Measurements from ENCODE around the gene COL23A1.

COL23A1 gene

GRCh38 chr5:178359738-178360137 lies 230.5 kb downstream of the COL23A1 start:
- no peak for TF ChIP-seq CTCF (IDR thresholded peaks at IDR 0.05; ENCODE audit: low read length, missing control alignments)
- no peak for DNase-seq (ENCODE audit: low read depth)
- H3K4me3 ChIP-seq (replicated peaks; ENCODE audit: low read depth, low read length): no peak overlapping the region

GRCh38 chr5:178357678-178358077 lies 232.5 kb downstream of the COL23A1 start:
- no peak for TF ChIP-seq CTCF (IDR thresholded peaks at IDR 0.05; ENCODE audit: low read length, missing control alignments)
- no peak for DNase-seq (ENCODE audit: low read depth)
- no peak overlapping the region for H3K4me3 ChIP-seq (replicated peaks; ENCODE audit: low read depth, low read length)

GRCh38 chr5:178357121-178357521 lies 233.1 kb downstream of the COL23A1 start:
- TF ChIP-seq CTCF (IDR thresholded peaks at IDR 0.05; ENCODE audit: low read length, missing control alignments): no peak
- H3K4me3 ChIP-seq (replicated peaks; ENCODE audit: low read depth, low read length): no peak overlapping the region
- DNase-seq (ENCODE audit: low read depth): no peak

GRCh38 chr5:178356431-178356872 lies 233.7 kb downstream of the COL23A1 start:
- no peak for TF ChIP-seq CTCF (IDR thresholded peaks at IDR 0.05; ENCODE audit: low read length, missing control alignments)
- no peak for DNase-seq (ENCODE audit: low read depth)
- H3K4me3 ChIP-seq (replicated peaks; ENCODE audit: low read depth, low read length): no peak overlapping the region

- DNase-seq (ENCODE audit: low read depth): no peak
- no peak for TF ChIP-seq CTCF (IDR thresholded peaks at IDR 0.05; ENCODE audit: low read length, missing control alignments)
- H3K4me3 ChIP-seq (replicated peaks; ENCODE audit: low read depth, low read length): no peak overlapping the region
Measured at GRCh38 chr5:178355671-178356070, 234.5 kb downstream of the COL23A1 start.

- H3K4me3 ChIP-seq (replicated peaks; ENCODE audit: low read depth, low read length): no peak overlapping the region
- no peak for TF ChIP-seq CTCF (IDR thresholded peaks at IDR 0.05; ENCODE audit: low read length, missing control alignments)
- DNase-seq (ENCODE audit: low read depth): no peak
Measured at GRCh38 chr5:178353461-178353860, 236.7 kb downstream of the COL23A1 start.

GRCh38 chr5:178352035-178352349 lies 238.2 kb downstream of the COL23A1 start:
- no peak for DNase-seq (ENCODE audit: low read depth)
- TF ChIP-seq CTCF (IDR thresholded peaks at IDR 0.05; ENCODE audit: low read length, missing control alignments): no peak
- H3K4me3 ChIP-seq (replicated peaks; ENCODE audit: low read depth, low read length): no peak overlapping the region

Data from fibroblast of pulmonary artery (primary cell).